Activated CD8-positive, alpha-beta memory T cell treated with anti-CD3 and anti-CD28 coated beads for 1 hour (primary cell): ENCODE measurements around the gene UBXN2A.
"Not testable (repeated sequence)": the region's sequence is repeated elsewhere in the genome, so short reads cannot be mapped to it uniquely, and the experiment has no call there.

Source experiments
- DNase-seq, 2 donors: peaks; one replicate each; pipeline ENCODE4 v3.0.0-alpha.2; 2020; ENCODE audit warnings: low read depth in 1 of 2; ENCODE audit errors: extremely low read depth in 1 of 2

UBXN2A gene

DNA sequence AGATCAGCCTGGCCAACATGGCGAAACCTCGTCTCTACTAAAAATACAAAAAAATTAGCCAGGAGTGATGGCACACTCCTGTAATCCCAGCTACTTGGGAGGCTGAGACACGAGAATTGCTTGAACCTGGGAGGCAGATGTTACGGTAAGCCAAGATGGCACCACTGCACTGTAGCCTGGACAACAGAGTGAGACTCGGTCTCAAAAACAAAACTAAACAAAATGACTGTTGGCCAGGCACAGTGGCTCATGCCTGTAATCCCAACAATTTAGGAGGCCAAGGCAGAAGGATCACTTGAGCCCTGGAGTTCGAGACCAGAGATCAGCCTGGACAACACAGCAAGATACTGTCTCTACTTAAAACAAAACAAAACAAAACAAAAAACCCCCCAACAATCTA is 102.9 kb downstream of the UBXN2A start:
- DNase-seq: not testable (repeated sequence)

DNA sequence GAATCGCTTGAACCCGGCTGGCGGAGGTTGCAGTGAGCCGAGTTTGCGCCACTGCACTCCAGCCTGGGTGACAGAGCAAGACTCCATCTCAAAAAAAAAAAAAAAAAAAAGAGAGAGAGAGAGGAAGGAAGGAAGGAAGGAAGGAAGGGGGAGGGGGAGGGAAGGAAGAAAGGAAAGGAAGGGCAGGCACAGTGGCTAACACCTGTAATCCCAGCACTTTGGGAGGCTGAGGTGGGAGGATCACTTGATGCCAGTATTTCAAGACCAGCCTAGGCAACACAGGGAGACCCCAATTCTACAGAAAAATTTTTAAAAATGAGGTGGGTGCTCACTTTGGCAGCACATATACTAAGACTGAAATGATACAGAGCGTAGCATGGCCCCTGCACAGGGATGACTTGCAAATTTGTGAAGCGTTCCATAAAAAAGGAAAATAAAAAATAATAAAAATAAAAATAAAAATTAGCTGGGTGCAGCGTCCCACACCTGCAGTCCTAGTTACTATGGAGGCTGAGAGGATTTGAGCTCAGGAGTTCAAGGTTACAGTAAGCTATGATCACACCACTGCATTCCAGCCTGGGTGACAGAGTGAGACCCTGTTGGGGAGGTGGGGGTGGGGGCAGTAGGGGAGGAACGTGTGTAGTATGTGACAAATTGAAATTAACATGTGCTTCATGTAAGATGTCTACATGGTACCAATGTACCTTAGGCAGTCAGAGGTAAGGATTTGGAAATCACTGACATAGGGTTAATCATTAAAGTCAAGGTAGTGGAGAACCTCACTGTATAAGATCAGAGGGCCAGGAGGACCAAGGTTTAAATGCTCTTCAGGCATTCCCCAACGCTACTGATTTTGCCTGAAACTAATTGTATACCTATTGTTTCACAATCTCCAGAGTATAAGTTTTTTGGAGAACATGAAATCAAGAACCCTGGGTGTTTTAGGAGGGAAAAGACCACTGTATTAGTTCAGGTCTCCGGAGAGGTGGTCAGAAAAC is 105.5 kb downstream of the UBXN2A start:
- no peak for DNase-seq

DNA sequence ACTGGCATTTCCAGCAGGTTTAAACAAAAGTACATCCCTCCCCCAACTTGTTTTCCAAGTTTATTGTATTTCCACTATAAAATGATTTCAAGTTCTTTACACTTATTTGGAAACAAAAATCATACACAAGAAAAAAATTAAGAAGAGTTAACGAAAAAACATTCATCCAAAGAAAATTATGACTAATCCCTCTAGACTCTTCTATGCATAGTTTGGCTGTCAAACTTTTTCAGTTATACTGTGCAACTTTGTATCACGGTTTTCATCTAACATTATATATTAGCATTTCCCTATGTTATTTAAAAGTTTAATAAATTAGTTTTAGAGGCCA is 106.3 kb downstream of the UBXN2A start:
- DNase-seq: no peak

DNA sequence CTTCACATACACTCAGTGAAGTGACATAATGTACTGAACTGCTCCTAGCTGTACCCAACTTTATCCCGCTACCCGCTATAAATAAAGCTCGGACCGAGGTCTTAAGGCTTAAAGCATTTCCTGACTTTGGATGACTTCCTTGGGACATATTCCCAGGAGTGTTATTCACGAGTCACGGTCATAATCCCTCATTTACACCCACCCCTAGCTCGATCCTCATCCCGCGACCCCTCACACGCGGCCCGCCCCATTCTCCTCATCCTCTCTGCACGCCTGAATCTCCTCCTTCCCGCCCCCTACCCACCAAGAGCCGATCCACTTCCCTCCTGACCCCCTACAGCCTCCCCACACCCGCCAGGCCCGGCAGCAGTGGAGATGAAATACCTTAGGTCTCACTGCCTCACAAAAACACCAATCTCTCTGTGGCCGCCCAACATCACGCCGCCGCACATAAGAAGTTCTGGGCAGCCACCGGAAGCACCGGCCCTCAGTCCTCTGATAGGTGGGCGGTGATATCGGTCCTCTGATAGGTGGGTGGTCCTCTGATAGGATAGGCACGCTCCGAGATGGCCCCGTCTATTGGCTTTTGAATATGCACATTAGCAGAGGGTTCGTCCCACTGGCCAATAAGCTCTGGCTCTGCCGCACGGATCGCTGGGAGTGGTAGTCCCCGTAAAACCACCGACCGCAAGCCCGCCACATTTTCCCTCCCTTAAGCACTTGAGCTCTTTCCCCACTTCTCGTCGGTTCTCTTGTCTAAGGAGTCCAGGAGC is 106.9 kb downstream of the UBXN2A start, which contains the start of gene WDCP:
TSS of gene WDCP (minus strand) at position 462 of the 773 bp plus-strand sequence. CDS start 7,897 bp downstream, outside the sequence.
- DNase-seq: peak; percentile 81 to 83

DNA sequence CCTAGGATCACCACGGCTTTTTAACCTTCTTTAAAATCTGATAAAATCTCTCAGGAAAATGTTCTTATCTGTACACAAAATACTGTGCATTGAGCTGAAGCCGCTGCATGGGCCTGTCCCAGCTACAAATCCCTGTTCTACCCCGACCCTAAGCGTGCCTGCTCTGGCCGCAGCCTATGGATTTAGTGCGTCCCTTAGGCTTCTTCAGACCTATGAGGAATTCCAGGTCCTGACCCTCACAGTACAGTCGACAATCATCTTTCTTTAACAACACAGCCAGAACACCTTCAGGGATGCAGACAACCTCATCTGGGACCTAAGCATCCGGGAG is 107.4 kb downstream of the UBXN2A start:
- no peak for DNase-seq

DNA sequence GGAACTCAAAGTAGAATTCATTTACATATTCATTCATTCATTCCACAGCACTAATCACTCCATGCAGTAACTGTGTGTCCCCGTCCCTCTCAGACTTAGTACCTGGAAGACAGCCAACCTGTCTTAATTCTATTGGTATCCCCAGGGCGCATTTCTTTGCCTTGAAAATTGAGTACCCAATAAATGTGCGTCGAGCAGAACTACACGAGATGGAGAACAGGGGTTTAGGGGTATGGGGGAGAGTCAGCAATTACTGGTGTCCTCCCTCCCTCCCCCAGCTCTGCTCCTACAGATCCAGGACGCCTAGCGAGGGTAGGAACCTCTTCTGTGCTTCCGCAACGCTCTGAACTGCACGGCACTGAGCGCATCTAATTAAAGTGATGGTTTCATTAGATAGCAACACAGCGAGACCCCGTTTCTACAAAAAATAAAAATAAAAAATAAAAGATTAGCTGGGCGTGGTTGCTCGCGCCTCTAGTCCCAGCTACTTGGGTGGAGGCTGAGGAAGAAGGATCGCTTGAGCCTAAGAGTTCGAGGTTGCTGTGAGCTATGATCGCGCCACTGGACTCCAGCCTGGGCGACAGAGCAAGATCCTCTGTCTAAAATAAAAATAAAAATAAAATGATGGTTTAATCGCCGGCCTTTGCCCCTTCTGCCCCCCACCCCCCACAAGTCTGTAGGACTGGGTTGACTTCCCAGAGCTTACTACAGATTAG is 108.7 kb downstream of the UBXN2A start:
- no peak for DNase-seq

DNA sequence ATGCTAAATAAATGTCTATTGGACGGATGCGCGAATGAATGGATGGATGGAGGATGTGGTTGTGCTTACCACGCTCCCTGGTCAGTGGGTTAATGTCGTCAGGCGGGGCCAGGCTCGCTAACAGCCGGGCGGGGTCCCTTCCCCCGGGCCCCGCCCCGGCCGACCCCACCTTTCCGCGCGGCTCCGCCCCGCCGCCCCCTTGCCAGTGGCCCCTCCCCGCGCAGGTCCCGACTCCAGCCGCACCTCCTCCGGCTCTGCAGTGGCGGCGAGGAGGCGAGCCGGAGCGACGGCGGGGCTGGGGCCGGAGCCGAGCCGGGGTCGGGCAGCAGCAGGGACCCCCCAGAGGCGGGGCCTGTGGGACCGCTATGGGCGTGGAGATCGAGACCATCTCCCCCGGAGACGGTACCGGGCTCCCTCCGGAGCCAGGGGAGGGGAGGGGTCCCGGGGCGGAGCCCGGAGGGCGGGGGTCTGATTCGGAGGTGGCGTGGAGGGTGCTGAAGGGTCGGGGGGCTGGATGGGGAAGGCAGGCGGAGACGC is 109.3 kb downstream of the UBXN2A start, which contains the start of gene FKBP1B:
TSS of gene FKBP1B (plus strand) at position 257 of the 537 bp plus-strand sequence. CDS start at position 366, 109 bp downstream.
- peak in 1 of 2 donors; percentile 36 for DNase-seq

DNA sequence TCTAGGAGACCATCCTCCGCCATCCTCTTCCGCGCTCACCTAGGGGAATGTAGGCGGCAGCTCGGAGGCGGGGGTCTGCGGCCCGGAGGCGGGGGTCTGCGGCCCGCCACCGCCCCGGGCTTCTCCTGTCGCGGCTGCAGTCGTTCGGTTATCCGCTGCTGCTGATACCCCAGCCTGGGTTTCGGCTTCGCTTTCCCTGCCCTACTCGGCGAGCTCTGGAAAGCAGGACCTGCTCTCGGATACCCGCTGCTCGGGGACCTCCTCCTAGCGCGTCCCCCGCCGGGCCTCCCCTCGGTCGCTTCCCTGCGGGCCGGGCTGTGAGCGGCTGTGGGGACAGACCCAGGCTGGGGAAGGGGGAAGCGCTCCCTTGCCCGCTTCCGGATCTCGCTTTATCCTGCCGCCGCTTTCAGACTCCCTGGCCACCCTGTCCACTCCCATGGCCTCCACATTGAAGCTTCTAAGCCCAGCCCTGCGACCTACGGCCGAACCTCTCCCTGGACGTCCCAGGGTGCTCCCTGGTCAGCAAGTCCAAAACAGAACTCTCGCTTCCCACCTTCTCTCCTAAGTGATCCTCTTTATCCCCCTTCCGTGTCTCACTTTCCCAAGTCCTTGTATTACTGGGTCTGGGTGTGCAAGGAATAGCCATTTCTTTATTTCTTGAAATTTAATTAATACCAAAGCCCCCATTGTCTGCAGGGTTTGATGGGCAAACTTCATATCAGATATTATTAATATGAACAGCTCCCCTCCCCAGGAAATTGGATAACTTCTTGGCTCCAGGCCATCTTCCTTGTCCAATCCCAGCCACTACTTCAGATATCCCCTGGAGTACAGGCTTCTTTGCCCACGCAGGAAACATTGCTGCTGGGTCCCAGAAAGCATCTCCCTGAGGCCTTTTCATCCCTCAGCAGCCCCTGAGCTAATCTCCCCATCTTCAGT is 110.0 kb downstream of the UBXN2A start:
- no peak for DNase-seq

DNA sequence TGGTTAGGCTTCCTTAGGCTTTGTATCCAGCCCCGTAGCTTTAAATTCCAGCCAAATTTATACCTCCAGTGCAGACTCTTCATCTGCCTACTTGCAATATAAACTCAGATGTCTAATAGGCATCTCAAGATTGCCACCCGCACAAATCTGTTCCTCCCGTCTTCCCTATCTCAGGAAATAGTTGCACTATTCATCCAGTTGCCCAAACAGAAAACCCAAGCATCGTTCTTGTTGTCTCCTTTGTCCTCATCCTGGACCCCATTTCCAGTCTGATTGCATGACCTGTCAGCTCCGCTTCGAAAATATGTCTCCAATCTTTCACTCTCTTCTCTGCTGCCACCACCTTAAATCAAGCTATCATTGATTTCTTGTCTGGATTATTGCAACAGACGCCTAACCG is 111.6 kb downstream of the UBXN2A start:
- DNase-seq: no peak

DNA sequence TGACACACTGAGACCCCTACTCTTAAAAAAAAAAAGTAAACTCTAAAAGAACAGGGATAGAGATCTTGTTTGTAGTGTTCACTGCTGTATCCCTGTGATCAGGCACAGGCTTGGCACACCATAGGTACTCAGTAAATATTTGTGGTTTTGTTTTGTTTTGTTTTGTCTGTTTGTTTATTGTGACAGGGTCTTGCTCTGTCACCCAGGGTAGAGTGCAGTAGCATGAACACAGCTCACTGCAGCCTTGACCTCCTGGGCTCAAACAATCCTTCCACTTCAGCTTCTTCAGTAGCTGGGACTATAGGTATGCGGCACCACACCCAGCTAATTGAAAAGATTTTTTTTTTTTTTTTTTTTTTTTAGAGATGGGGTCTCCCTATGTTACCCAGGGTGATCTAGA is 112.7 kb downstream of the UBXN2A start:
- DNase-seq: no peak
